WTC11 (cell line): ENCODE results near the gene HYI. TPM values are rescaled to one million over a fixed set of nuclear protein-coding genes. Genes with fewer than 3 reads are reported as not detected.

Source experiments
- ATAC-seq: fragments of 200-7000 bp; cut with Tn5 transposase; 2 replicates; pipeline ENCODE4 v1.10.0; 2021; ENCODE audit warnings: mild to moderate bottlenecking, moderate library complexity
- CTCF ChIA-PET: fragments of 300-600 bp; sonication (Branson Sonifier 250); formaldehyde crosslinking; loops from one replicate; lab custom pipeline; 2021; ENCODE audit warnings: antibody characterized with exemption; lab: Charles Lee
- POLR2A ChIA-PET: fragments of 350-600 bp; sonication (Branson Sonifier 250); formaldehyde crosslinking; loops from one replicate; lab custom pipeline; 2021; ENCODE audit warnings: antibody characterized with exemption; lab: Charles Lee
- DNase-seq: peaks from one replicate; pipeline ENCODE4 v3.0.0; 2021; ENCODE audit warnings: low spot score
- H3K27ac Mint-ChIP-seq: 2 replicates; pipeline ENCODE4 v1.8.0; 2021; ENCODE audit warnings: mixed read lengths
- H3K27me3 Mint-ChIP-seq: 2 replicates; pipeline ENCODE4 v1.8.0; 2021; ENCODE audit warnings: low read depth, mild to moderate bottlenecking, moderate library complexity, mixed read lengths
- H3K36me3 Mint-ChIP-seq: 2 replicates; pipeline ENCODE4 v1.8.0; 2021; ENCODE audit warnings: mixed read lengths
- H3K4me1 Mint-ChIP-seq: 2 replicates; pipeline ENCODE4 v1.8.0; 2022; ENCODE audit warnings: mixed read lengths
- H3K4me3 Mint-ChIP-seq: 2 replicates; pipeline ENCODE4 v1.8.0; 2021; ENCODE audit warnings: mild to moderate bottlenecking, moderate library complexity, mixed read lengths
- H3K9me3 Mint-ChIP-seq: 2 replicates; pipeline ENCODE4 v1.8.0; 2021; ENCODE audit warnings: mixed read lengths
- AR ChIP-seq: fragments of 250-450 bp; sonication (Bioruptor Pico); IDR thresholded peaks from 2 replicates; pipeline ENCODE4 v1.9.0; 2021; ENCODE audit warnings: mild to moderate bottlenecking
- ATF3 ChIP-seq: sonication (generic); formaldehyde crosslinking; conservative IDR thresholded peaks from 2 replicates; pipeline ENCODE4 v1.8.1; 2022; ENCODE audit warnings: mild to moderate bottlenecking, missing genetic modification reagents
- CREB1 ChIP-seq: sonication (generic); formaldehyde crosslinking; IDR thresholded peaks from 2 replicates; pipeline ENCODE4 v1.8.0; 2023; ENCODE audit warnings: mild to moderate bottlenecking, missing genetic modification reagents
- CREM ChIP-seq: sonication (generic); formaldehyde crosslinking; IDR thresholded peaks from 2 replicates; pipeline ENCODE4 v1.8.1; 2022; ENCODE audit warnings: mild to moderate bottlenecking, missing genetic modification reagents, moderate library complexity
- ELF4 ChIP-seq: sonication (generic); formaldehyde crosslinking; IDR thresholded peaks from 2 replicates; pipeline ENCODE4 v1.8.1; 2022; ENCODE audit warnings: low read depth, mild to moderate bottlenecking, moderate library complexity, missing genetic modification reagents
- FOXP1 ChIP-seq: sonication (generic); formaldehyde crosslinking; IDR thresholded peaks from 2 replicates; pipeline ENCODE4 v1.8.0; 2022; ENCODE audit warnings: missing genetic modification reagents, mild to moderate bottlenecking, moderate library complexity, borderline replicate concordance
- GTF2I ChIP-seq: fragments of 250-450 bp; sonication (Bioruptor Pico); conservative IDR thresholded peaks from 2 replicates; pipeline ENCODE4 v1.4.0; 2021; ENCODE audit warnings: mild to moderate bottlenecking
- JUN ChIP-seq: sonication (generic); formaldehyde crosslinking; IDR thresholded peaks from 2 replicates; pipeline ENCODE4 v1.8.0; 2023; ENCODE audit warnings: mild to moderate bottlenecking, missing genetic modification reagents
- KAT7 ChIP-seq: sonication (generic); formaldehyde crosslinking; IDR thresholded peaks from 2 replicates; pipeline ENCODE4 v1.8.1; 2023; ENCODE audit warnings: missing genetic modification reagents, mild to moderate bottlenecking, borderline replicate concordance
- NFE2L1 ChIP-seq: sonication (generic); formaldehyde crosslinking; IDR thresholded peaks from 2 replicates; pipeline ENCODE4 v1.8.1; 2023; ENCODE audit warnings: missing genetic modification reagents
- NR1H2 ChIP-seq: sonication (generic); formaldehyde crosslinking; IDR thresholded peaks from 2 replicates; pipeline ENCODE4 v1.9.0; 2021; ENCODE audit warnings: mild to moderate bottlenecking, moderate library complexity, missing genetic modification reagents
- OVOL2 ChIP-seq: fragments of 250-450 bp; sonication (Bioruptor Pico); IDR thresholded peaks from 2 replicates; pipeline ENCODE4 v1.9.0; 2021; ENCODE audit warnings: mild to moderate bottlenecking, borderline replicate concordance
- SP1 ChIP-seq: sonication (generic); formaldehyde crosslinking; conservative IDR thresholded peaks from 2 replicates; pipeline ENCODE4 v1.8.1; 2022; ENCODE audit warnings: missing genetic modification reagents
- USF2 ChIP-seq: sonication (generic); formaldehyde crosslinking; IDR thresholded peaks from 2 replicates; pipeline ENCODE4 v1.8.1; 2023; ENCODE audit warnings: mild to moderate bottlenecking, missing genetic modification reagents, moderate library complexity
- total RNA-seq: library from RNA; stranded (reverse); gene quantifications from 3 replicates; pipeline ENCODE4 v1.2.3, GENCODE V29; 2021
- TF ChIP-seq, protein P1 (sequence below): sonication (generic); formaldehyde crosslinking; IDR thresholded peaks from 2 replicates; pipeline ENCODE4 v1.8.0; 2023; ENCODE audit warnings: mild to moderate bottlenecking, missing genetic modification reagents
- TF ChIP-seq, protein P2 (sequence below): sonication (generic); formaldehyde crosslinking; IDR thresholded peaks from 2 replicates; pipeline ENCODE4 v1.8.0; 2023; ENCODE audit warnings: missing genetic modification reagents, mild to moderate bottlenecking, borderline replicate concordance
- TF ChIP-seq, protein P3 (sequence below): sonication (generic); formaldehyde crosslinking; IDR thresholded peaks from 2 replicates; pipeline ENCODE4 v1.8.0; 2022; ENCODE audit warnings: mild to moderate bottlenecking, missing genetic modification reagents
- TF ChIP-seq, protein P4 (sequence below): sonication (generic); formaldehyde crosslinking; IDR thresholded peaks from 2 replicates; pipeline ENCODE4 v1.8.1; 2022; ENCODE audit warnings: mild to moderate bottlenecking, moderate library complexity, missing genetic modification reagents

HYI gene
- total RNA-seq, 1 experiment from 2014 or later: 23.2 TPM

DNA sequence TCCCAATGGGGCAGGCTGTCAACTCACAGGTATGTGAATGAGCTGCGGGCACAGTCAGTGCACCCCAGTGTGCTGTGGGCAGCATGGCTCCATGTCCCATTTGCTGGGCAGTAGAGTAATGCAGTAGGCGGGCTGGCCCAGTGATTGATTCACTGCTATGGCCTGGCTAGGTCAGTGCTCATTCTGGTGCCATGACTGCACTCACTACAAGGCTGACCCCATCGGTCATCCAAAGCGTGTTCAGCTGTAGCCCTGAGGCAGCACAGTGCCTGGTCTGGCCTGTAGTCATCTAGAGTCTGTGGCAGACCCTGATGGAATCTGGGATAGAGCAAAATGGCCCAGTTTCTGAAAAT, 7.4 kb downstream of the HYI start:
- Mint-ChIP-seq H3K4me3 (no peak overlapping the region), H3K27ac (no peak overlapping the region), H3K4me1 (peaks cover 3% of the 10 kb centered on the region; the same call in 1 of the 2 replicates), H3K9me3 (no peaks in the 10 kb centered on the region), H3K36me3 (peaks cover 41% of the 10 kb centered on the region), H3K27me3 (no peaks in the 10 kb centered on the region)
- ChIA-PET POLR2A (no interaction called here), CTCF (no interaction called here)
- no peak for ATAC-seq
- TF ChIP-seq ATF3 (CRISPR knock-in tag) (no peak), CREB1 (CRISPR knock-in tag) (no peak), JUN (no peak), GTF2I (CRISPR knock-in tag) (no peak), AR (no peak), SP1 (no peak), OVOL2 (CRISPR knock-in tag) (no peak), ELF4 (no peak), USF2 (CRISPR knock-in tag) (no peak), NFE2L1 (CRISPR knock-in tag) (no peak), NR1H2 (CRISPR knock-in tag) (no peak), CREM (CRISPR knock-in tag) (no peak), FOXP1 (CRISPR knock-in tag) (no peak), KAT7 (CRISPR knock-in tag) (no peak)
- TF ChIP-seq, protein P1, sequence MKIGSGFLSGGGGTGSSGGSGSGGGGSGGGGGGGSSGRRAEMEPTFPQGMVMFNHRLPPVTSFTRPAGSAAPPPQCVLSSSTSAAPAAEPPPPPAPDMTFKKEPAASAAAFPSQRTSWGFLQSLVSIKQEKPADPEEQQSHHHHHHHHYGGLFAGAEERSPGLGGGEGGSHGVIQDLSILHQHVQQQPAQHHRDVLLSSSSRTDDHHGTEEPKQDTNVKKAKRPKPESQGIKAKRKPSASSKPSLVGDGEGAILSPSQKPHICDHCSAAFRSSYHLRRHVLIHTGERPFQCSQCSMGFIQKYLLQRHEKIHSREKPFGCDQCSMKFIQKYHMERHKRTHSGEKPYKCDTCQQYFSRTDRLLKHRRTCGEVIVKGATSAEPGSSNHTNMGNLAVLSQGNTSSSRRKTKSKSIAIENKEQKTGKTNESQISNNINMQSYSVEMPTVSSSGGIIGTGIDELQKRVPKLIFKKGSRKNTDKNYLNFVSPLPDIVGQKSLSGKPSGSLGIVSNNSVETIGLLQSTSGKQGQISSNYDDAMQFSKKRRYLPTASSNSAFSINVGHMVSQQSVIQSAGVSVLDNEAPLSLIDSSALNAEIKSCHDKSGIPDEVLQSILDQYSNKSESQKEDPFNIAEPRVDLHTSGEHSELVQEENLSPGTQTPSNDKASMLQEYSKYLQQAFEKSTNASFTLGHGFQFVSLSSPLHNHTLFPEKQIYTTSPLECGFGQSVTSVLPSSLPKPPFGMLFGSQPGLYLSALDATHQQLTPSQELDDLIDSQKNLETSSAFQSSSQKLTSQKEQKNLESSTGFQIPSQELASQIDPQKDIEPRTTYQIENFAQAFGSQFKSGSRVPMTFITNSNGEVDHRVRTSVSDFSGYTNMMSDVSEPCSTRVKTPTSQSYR (CRISPR knock-in tag): no peak
- TF ChIP-seq, protein P2, sequence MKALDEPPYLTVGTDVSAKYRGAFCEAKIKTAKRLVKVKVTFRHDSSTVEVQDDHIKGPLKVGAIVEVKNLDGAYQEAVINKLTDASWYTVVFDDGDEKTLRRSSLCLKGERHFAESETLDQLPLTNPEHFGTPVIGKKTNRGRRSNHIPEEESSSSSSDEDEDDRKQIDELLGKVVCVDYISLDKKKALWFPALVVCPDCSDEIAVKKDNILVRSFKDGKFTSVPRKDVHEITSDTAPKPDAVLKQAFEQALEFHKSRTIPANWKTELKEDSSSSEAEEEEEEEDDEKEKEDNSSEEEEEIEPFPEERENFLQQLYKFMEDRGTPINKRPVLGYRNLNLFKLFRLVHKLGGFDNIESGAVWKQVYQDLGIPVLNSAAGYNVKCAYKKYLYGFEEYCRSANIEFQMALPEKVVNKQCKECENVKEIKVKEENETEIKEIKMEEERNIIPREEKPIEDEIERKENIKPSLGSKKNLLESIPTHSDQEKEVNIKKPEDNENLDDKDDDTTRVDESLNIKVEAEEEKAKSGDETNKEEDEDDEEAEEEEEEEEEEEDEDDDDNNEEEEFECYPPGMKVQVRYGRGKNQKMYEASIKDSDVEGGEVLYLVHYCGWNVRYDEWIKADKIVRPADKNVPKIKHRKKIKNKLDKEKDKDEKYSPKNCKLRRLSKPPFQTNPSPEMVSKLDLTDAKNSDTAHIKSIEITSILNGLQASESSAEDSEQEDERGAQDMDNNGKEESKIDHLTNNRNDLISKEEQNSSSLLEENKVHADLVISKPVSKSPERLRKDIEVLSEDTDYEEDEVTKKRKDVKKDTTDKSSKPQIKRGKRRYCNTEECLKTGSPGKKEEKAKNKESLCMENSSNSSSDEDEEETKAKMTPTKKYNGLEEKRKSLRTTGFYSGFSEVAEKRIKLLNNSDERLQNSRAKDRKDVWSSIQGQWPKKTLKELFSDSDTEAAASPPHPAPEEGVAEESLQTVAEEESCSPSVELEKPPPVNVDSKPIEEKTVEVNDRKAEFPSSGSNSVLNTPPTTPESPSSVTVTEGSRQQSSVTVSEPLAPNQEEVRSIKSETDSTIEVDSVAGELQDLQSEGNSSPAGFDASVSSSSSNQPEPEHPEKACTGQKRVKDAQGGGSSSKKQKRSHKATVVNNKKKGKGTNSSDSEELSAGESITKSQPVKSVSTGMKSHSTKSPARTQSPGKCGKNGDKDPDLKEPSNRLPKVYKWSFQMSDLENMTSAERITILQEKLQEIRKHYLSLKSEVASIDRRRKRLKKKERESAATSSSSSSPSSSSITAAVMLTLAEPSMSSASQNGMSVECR (CRISPR knock-in tag): no peak
- TF ChIP-seq, protein P3, sequence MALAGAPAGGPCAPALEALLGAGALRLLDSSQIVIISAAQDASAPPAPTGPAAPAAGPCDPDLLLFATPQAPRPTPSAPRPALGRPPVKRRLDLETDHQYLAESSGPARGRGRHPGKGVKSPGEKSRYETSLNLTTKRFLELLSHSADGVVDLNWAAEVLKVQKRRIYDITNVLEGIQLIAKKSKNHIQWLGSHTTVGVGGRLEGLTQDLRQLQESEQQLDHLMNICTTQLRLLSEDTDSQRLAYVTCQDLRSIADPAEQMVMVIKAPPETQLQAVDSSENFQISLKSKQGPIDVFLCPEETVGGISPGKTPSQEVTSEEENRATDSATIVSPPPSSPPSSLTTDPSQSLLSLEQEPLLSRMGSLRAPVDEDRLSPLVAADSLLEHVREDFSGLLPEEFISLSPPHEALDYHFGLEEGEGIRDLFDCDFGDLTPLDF (CRISPR knock-in tag): no peak
- TF ChIP-seq, protein P4, sequence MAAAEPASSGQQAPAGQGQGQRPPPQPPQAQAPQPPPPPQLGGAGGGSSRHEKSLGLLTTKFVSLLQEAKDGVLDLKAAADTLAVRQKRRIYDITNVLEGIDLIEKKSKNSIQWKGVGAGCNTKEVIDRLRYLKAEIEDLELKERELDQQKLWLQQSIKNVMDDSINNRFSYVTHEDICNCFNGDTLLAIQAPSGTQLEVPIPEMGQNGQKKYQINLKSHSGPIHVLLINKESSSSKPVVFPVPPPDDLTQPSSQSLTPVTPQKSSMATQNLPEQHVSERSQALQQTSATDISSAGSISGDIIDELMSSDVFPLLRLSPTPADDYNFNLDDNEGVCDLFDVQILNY (CRISPR knock-in tag): no peak
- DNase-seq: no peak
